Natural killer cell (primary cell): ENCODE data around the gene DGKD. TPM values are rescaled to one million over a fixed set of nuclear protein-coding genes. Genes with fewer than 3 reads are reported as not detected.
A peak's percentile ranks its signal among the peaks of the same experiment; 100 is the strongest.

Experiments used
- ATAC-seq, 3 donors: fragments of 150-1000 bp in 2 of 3; fragments of 200-7000 bp in 1 of 3; cut with Tn5 transposase; 1 replicate in 1 of 3; 2 replicates in 2 of 3; pipeline ENCODE4 v1.10.0; 2021; ENCODE audit warnings: mild to moderate bottlenecking in 2 of 3, moderate library complexity in 2 of 3
- DNase-seq, 2 donors: peaks; one replicate each; pipeline versions ENCODE4 v3.0.0 to v3.0.0-alpha.2; 2013 to 2021; ENCODE audit warnings: mixed read lengths in 1 of 2
- H3K27ac ChIP-seq: one replicate; pipeline ENCODE4 v1.5.1; 2013; ENCODE audit warnings: mild to moderate bottlenecking, low read length
- H3K27me3 ChIP-seq: one replicate; pipeline ENCODE4 v1.6.1; 2013; ENCODE audit warnings: low read length; ENCODE audit not compliant: control insufficient read depth, insufficient read depth
- H3K36me3 ChIP-seq: one replicate; pipeline ENCODE4 v1.6.1; 2013; ENCODE audit warnings: low read length; ENCODE audit not compliant: control insufficient read depth, insufficient read depth
- H3K4me1 ChIP-seq: one replicate; pipeline ENCODE4 v1.6.1; 2013; ENCODE audit warnings: low read length; ENCODE audit not compliant: control insufficient read depth, insufficient read depth
- H3K4me3 ChIP-seq: one replicate; pipeline ENCODE4 v1.5.1; 2013; ENCODE audit warnings: low read length
- H3K9me3 ChIP-seq: one replicate; pipeline ENCODE4 v1.6.1; 2013; ENCODE audit warnings: low read length; ENCODE audit not compliant: control insufficient read depth, insufficient read depth
- H3K27ac Mint-ChIP-seq, 2 donors: one replicate each; pipeline ENCODE4 v1.8.0; 2022; ENCODE audit warnings: mild to moderate bottlenecking in 2 of 2, mixed read lengths in 2 of 2, moderate library complexity in 1 of 2
- H3K27me3 Mint-ChIP-seq, 2 donors: one replicate each; pipeline ENCODE4 v1.8.0; 2022; ENCODE audit warnings: low read depth in 2 of 2, mixed read lengths in 2 of 2
- H3K36me3 Mint-ChIP-seq: one replicate; pipeline ENCODE4 v1.8.0; 2022; ENCODE audit warnings: mixed read lengths
- H3K4me1 Mint-ChIP-seq, 2 donors: one replicate each; pipeline ENCODE4 v1.8.0; 2022; ENCODE audit warnings: mixed read lengths in 2 of 2
- H3K4me3 Mint-ChIP-seq: one replicate; pipeline ENCODE4 v1.8.0; 2022; ENCODE audit warnings: mild to moderate bottlenecking, moderate library complexity, mixed read lengths
- H3K9me3 Mint-ChIP-seq, 2 donors: one replicate each; pipeline ENCODE4 v1.8.0; 2022; ENCODE audit warnings: mixed read lengths in 2 of 2
- CTCF ChIP-seq: fragments of 200-600 bp; IDR thresholded peaks from one replicate; pipeline ENCODE4 v1.8.0; 2022; ENCODE audit warnings: antibody characterized with exemption
- WGBS: methylation state at CpG from one replicate; pipeline ENCODE4 v1.1.7; 2013; ENCODE audit warnings: missing lambda C conversion rate; ENCODE audit not compliant: insufficient coverage; 5-methylcytosine and 5-hydroxymethylcytosine counted together
- intact Hi-C: fragments of 100-400 bp; cut with micrococcal nuclease; formaldehyde crosslinking; loops from one replicate; pipeline ENCODE4 v1.14.2; 2022
- total RNA-seq, 4 donors: library from RNA; stranded (reverse); fragments of 120-200 nt in 1 of 4; gene quantifications; one replicate each; pipeline versions ENCODE4 v1.2.3 to v1.2.4, GENCODE V29; 2013 to 2022

The DGKD gene
- total RNA-seq, 3 donors from 2014 or later (not counting 1 experiment from before 2014, with no cell fraction given), result 299 to 456 (median 329) TPM

GRCh38 chr2:233402346-233402745 is 48.1 kb downstream of the DGKD start:
- H3K4me1 Mint-ChIP-seq, result peaks cover 51 to 62% of the 10 kb centered on the region in 2 donors
- H3K9me3 ChIP-seq, result no peaks in the 10 kb centered on the region

GRCh38 chr2:233402789-233403188 is 48.5 kb downstream of the DGKD start:
- H3K4me3 Mint-ChIP-seq, result no peak overlapping the region

More at GRCh38 chr2:233402346-233402745, 48.1 kb downstream of the DGKD start:
- Mint-ChIP-seq H3K27me3 (no peaks in the 10 kb centered on the region), H3K4me3 (no peak overlapping the region), H3K36me3 (peaks cover 9% of the 10 kb centered on the region), H3K27ac (peak overlapping the region; percentile 47 to 75), H3K9me3 (no peaks in the 10 kb centered on the region)
- TF ChIP-seq CTCF, result no peak
- intact Hi-C loops, result no loop called here
- no peak overlapping the region for H3K4me3 ChIP-seq
- DNase-seq, result no peak
- no peaks in the 10 kb centered on the region for H3K27me3 ChIP-seq
- no peak overlapping the region for H3K27ac ChIP-seq
- WGBS, result 96% methylated on average over 5 of the region's 5 CpGs
- peaks cover 25% of the 10 kb centered on the region for H3K4me1 ChIP-seq
- no peak for ATAC-seq
- peaks cover 23% of the 10 kb centered on the region for H3K36me3 ChIP-seq

GRCh38 chr2:233404222-233404621 is 49.9 kb downstream of the DGKD start:
- peak in 1 of 2 donors; percentile 86 for DNase-seq
- peak; percentile 68 for TF ChIP-seq CTCF
- Mint-ChIP-seq H3K4me1 (peaks cover 50 to 65% of the 10 kb centered on the region in 2 donors), H3K9me3 (no peaks in the 10 kb centered on the region), H3K27me3 (no peaks in the 10 kb centered on the region), H3K4me3 (peak overlapping the region; percentile 28), H3K36me3 (peaks cover 9% of the 10 kb centered on the region), H3K27ac (peak overlapping the region; percentile 44 to 87)
- ATAC-seq, result peak in 2 of 3 donors; percentile 61 to 66
- peaks cover 32% of the 10 kb centered on the region for H3K4me1 ChIP-seq
- no peak overlapping the region for H3K4me3 ChIP-seq
- no peaks in the 10 kb centered on the region for H3K27me3 ChIP-seq
- intact Hi-C loops, result loop anchor here (1.0 kb wide), 1 partner anchor 39 kb away; no protein-coding TSS in a partner anchor
- no peaks in the 10 kb centered on the region for H3K9me3 ChIP-seq
- no peak overlapping the region for H3K27ac ChIP-seq
- peaks cover 21% of the 10 kb centered on the region for H3K36me3 ChIP-seq

More at GRCh38 chr2:233402789-233403188, 48.5 kb downstream of the DGKD start:
- 92% methylated on average over 5 of the region's 5 CpGs for WGBS
- Histone ChIP-seq H3K4me1 (peaks cover 25% of the 10 kb centered on the region), H3K27me3 (no peaks in the 10 kb centered on the region), H3K36me3 (peaks cover 23% of the 10 kb centered on the region), H3K4me3 (no peak overlapping the region), H3K9me3 (no peaks in the 10 kb centered on the region), H3K27ac (no peak overlapping the region)
- Mint-ChIP-seq H3K36me3 (peaks cover 9% of the 10 kb centered on the region), H3K4me1 (peaks cover 47 to 62% of the 10 kb centered on the region in 2 donors), H3K9me3 (no peaks in the 10 kb centered on the region), H3K27me3 (no peaks in the 10 kb centered on the region), H3K27ac (peak overlapping the region; percentile 47 to 75)
- intact Hi-C loops, result no loop called here
- no peak for TF ChIP-seq CTCF
- ATAC-seq (no peak), DNase-seq (no peak)

GRCh38 chr2:233406865-233407264 is 52.6 kb downstream of the DGKD start:
- H3K4me3 Mint-ChIP-seq, result no peak overlapping the region
- no peaks in the 10 kb centered on the region for H3K27me3 Mint-ChIP-seq
- Histone ChIP-seq H3K36me3 (peaks cover 23% of the 10 kb centered on the region), H3K4me3 (no peak overlapping the region), H3K9me3 (no peaks in the 10 kb centered on the region), H3K4me1 (peaks cover 21% of the 10 kb centered on the region), H3K27me3 (no peaks in the 10 kb centered on the region), H3K27ac (no peak overlapping the region)
- DNase-seq (no peak), ATAC-seq (no peak)
- H3K36me3 Mint-ChIP-seq, result peaks cover 17% of the 10 kb centered on the region
- TF ChIP-seq CTCF, result no peak
- no peaks in the 10 kb centered on the region for H3K9me3 Mint-ChIP-seq
- peak overlapping the region; percentile 17 to 44 for H3K27ac Mint-ChIP-seq
- intact Hi-C loops, result no loop called here
- WGBS, result no CpG with 5 or more reads among the region's 2 CpGs
- H3K4me1 Mint-ChIP-seq, result peaks cover 54 to 69% of the 10 kb centered on the region in 2 donors
